CD1c-positive myeloid dendritic cell (primary cell): ENCODE results near the gene HLCS.

Experiments
- DNase-seq: peaks from one replicate; pipeline ENCODE4 v3.0.0-alpha.2; 2016; ENCODE audit errors: extremely low spot score

The HLCS gene

GRCh38 chr21:36745459-36745858 lies 221.0 kb downstream of the HLCS start:
- DNase-seq = no peak

GRCh38 chr21:36744560-36745231 lies 221.8 kb downstream of the HLCS start:
- DNase-seq = no peak

GRCh38 chr21:36744190-36744559 lies 222.3 kb downstream of the HLCS start:
- DNase-seq = no peak

GRCh38 chr21:36743446-36743845 lies 223.0 kb downstream of the HLCS start:
- no peak for DNase-seq

GRCh38 chr21:36743008-36743407 lies 223.5 kb downstream of the HLCS start:
- no peak for DNase-seq

- DNase-seq = no peak
These were observed 225.0 kb downstream of the HLCS start for GRCh38 chr21:36741506-36741905.

GRCh38 chr21:36738489-36739126 lies 227.9 kb downstream of the HLCS start:
- DNase-seq = no peak

- no peak for DNase-seq
These were observed 230.6 kb downstream of the HLCS start for GRCh38 chr21:36735724-36736320.

- DNase-seq = no peak
These were observed 231.3 kb downstream of the HLCS start for GRCh38 chr21:36735201-36735515.

- DNase-seq = no peak
These were observed 231.9 kb downstream of the HLCS start for GRCh38 chr21:36734367-36735200.

GRCh38 chr21:36733857-36734256 lies 232.6 kb downstream of the HLCS start:
- no peak for DNase-seq

- DNase-seq = no peak
These were observed 233.7 kb downstream of the HLCS start for GRCh38 chr21:36732761-36733160.

- DNase-seq = no peak
These were observed 234.3 kb downstream of the HLCS start for GRCh38 chr21:36732217-36732616.

- DNase-seq = no peak
These were observed 235.9 kb downstream of the HLCS start for GRCh38 chr21:36730291-36731281.

- DNase-seq = no peak
These were observed 237.0 kb downstream of the HLCS start for GRCh38 chr21:36729310-36729970.

- no peak for DNase-seq
These were observed 237.9 kb downstream of the HLCS start for GRCh38 chr21:36728371-36729111.

GRCh38 chr21:36727866-36728265 lies 238.6 kb downstream of the HLCS start:
- no peak for DNase-seq

GRCh38 chr21:36725793-36726386 lies 240.6 kb downstream of the HLCS start:
- no peak for DNase-seq

GRCh38 chr21:36724660-36725059 lies 241.8 kb downstream of the HLCS start:
- no peak for DNase-seq
